Mucosa of descending colon (tissue), 3 donors: ENCODE measurements around the gene NOL11. TPM values are rescaled to one million over a fixed set of nuclear protein-coding genes. Genes with fewer than 3 reads are reported as not detected.
"Not testable (repeated sequence)": the region's sequence is repeated elsewhere in the genome, so short reads cannot be mapped to it uniquely, and the experiment has no call there.

Experiments
- ATAC-seq: fragments of 200-7000 bp; cut with Tn5 transposase; one replicate; pipeline ENCODE4 v1.9.1; 2020; ENCODE audit warnings: mild to moderate bottlenecking, moderate library complexity
- DNase-seq, 3 donors: peaks; one replicate each; pipeline ENCODE4 v3.0.0-alpha.2; 2020
- H3K36me3 ChIP-seq: fragments of 200-600 bp; one replicate; pipeline ENCODE4 v1.8.0; 2021; ENCODE audit warnings: low read depth, mild to moderate bottlenecking
- H3K4me1 ChIP-seq: fragments of 200-600 bp; one replicate; pipeline ENCODE4 v1.8.0; 2021; ENCODE audit warnings: low read depth, mild to moderate bottlenecking
- H3K4me3 ChIP-seq: fragments of 200-600 bp; one replicate; pipeline ENCODE4 v1.8.0; 2021; ENCODE audit warnings: mild to moderate bottlenecking
- H3K9me3 ChIP-seq: fragments of 200-600 bp; one replicate; pipeline ENCODE4 v1.8.0; 2021; ENCODE audit warnings: mild to moderate bottlenecking
- CTCF ChIP-seq: fragments of 200-600 bp; IDR thresholded peaks from one replicate; pipeline ENCODE4 v1.8.0; 2022; ENCODE audit warnings: antibody characterized with exemption, mild to moderate bottlenecking
- intact Hi-C, 2 donors: fragments of 100-400 bp; cut with DNase I in 1 of 2; cut with micrococcal nuclease in 1 of 2; formaldehyde crosslinking; loops; one replicate each; pipeline versions ENCODE4 v1.11.0 to v1.11.1; 2022; cut with DNase I, micrococcal nuclease
- total RNA-seq, 3 donors: library from RNA; stranded (reverse); fragmentation: NEBNext Ultra II Directional in 2 of 3; extraction: Animal tissue kit (Norgen Biotek cat#: 25700) in 2 of 3; gene quantifications; one replicate each; pipeline versions ENCODE4 v1.2.1 to v1.2.4, GENCODE V29; 2021 to 2023
- donor health status: DM: no; HTN: no; CAD: no; lungs with moderate emphysema.
- donor health status: DM: no; HTN: no; CAD: no.
- donor health status: DM: no; HTN: yes; CAD: no.

NOL11 gene
- total RNA-seq, 3 donors from 2014 or later, result 34.9 to 37.1 (median 35.1) TPM

GRCh38 chr17:67750067-67750466 is 32.3 kb downstream of the NOL11 start:
- no peak for ATAC-seq
- intact Hi-C loops, result no loop called here
- no peak overlapping the region for H3K4me3 ChIP-seq
- H3K36me3 ChIP-seq, result no peaks in the 10 kb centered on the region
- no peaks in the 10 kb centered on the region for H3K9me3 ChIP-seq
- DNase-seq, result no peak
- TF ChIP-seq CTCF, result no peak
- peaks cover 9% of the 10 kb centered on the region for H3K4me1 ChIP-seq

- no peak for ATAC-seq
- Histone ChIP-seq H3K9me3 (no peaks in the 10 kb centered on the region), H3K4me3 (no peak overlapping the region), H3K36me3 (no peaks in the 10 kb centered on the region), H3K4me1 (peaks cover 2% of the 10 kb centered on the region)
- no peak for DNase-seq
- intact Hi-C loops, result no loop called here
- TF ChIP-seq CTCF, result no peak
Measured at GRCh38 chr17:67751101-67752074, 33.7 kb downstream of the NOL11 start.

- ATAC-seq, intact Hi-C loops, H3K4me1 ChIP-seq, H3K4me3 ChIP-seq, H3K36me3 ChIP-seq, DNase-seq, H3K9me3 ChIP-seq: not testable (repeated sequence)
Measured at GRCh38 chr17:67752160-67752559, 34.4 kb downstream of the NOL11 start.

- no peaks in the 10 kb centered on the region for H3K9me3 ChIP-seq
- DNase-seq (no peak), ATAC-seq (no peak)
- H3K4me3 ChIP-seq, result no peak overlapping the region
- intact Hi-C loops, result no loop called here
- TF ChIP-seq CTCF, result no peak
- H3K4me1 ChIP-seq, result no peaks in the 10 kb centered on the region
- no peaks in the 10 kb centered on the region for H3K36me3 ChIP-seq
Measured at GRCh38 chr17:67753026-67753425, 35.3 kb downstream of the NOL11 start.

GRCh38 chr17:67754001-67754400 is 36.3 kb downstream of the NOL11 start:
- no peak for ATAC-seq
- Histone ChIP-seq H3K36me3 (no peaks in the 10 kb centered on the region), H3K4me3 (no peak overlapping the region), H3K9me3 (no peaks in the 10 kb centered on the region), H3K4me1 (no peaks in the 10 kb centered on the region)
- no peak for TF ChIP-seq CTCF
- intact Hi-C loops, result no loop called here
- DNase-seq, result no peak

- intact Hi-C loops, H3K4me1 ChIP-seq, DNase-seq, H3K4me3 ChIP-seq, ATAC-seq, H3K9me3 ChIP-seq, H3K36me3 ChIP-seq: not testable (repeated sequence)
Measured at GRCh38 chr17:67754686-67755085, 37.0 kb downstream of the NOL11 start.

- DNase-seq, H3K4me1 ChIP-seq, H3K36me3 ChIP-seq, H3K9me3 ChIP-seq, ATAC-seq, intact Hi-C loops, H3K4me3 ChIP-seq: not testable (repeated sequence)
Measured at GRCh38 chr17:67756766-67757165, 39.0 kb downstream of the NOL11 start.
